ENCODE results near the gene LMBR1.

- no peak for TF ChIP-seq CTCF (conservative IDR thresholded peaks at IDR 0.05; ENCODE audit: low read length)
- no peak for TF ChIP-seq EZH2phosphoT487 (IDR thresholded peaks at IDR 0.05; ENCODE audit: borderline replicate concordance, low read depth, low read length)
Observed at GRCh38 chr7:156725936-156726335, 167.0 kb downstream of the LMBR1 start.
